ENCODE data around the gene NFAM1.

DNA sequence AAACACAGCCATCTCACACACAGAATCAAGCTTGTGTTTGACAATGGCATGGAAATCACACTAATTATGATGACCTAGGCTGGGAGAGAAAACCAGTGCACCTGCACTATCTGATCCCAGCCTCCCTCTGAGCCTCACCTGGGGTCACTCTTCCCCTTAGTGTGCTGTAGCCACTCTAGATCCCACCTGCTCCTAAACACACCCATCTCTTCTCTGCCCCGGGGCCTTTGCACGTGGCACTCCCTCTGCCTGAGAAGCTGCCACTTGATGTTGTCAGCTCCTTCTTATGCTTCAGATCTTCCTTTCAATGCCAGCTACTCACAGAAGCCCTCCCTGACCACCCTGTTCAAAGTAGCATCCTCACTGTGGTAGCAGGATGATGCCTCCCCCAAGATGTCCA lies 42.9 kb upstream of the NFAM1 start:
- TF ChIP-seq, protein P1, sequence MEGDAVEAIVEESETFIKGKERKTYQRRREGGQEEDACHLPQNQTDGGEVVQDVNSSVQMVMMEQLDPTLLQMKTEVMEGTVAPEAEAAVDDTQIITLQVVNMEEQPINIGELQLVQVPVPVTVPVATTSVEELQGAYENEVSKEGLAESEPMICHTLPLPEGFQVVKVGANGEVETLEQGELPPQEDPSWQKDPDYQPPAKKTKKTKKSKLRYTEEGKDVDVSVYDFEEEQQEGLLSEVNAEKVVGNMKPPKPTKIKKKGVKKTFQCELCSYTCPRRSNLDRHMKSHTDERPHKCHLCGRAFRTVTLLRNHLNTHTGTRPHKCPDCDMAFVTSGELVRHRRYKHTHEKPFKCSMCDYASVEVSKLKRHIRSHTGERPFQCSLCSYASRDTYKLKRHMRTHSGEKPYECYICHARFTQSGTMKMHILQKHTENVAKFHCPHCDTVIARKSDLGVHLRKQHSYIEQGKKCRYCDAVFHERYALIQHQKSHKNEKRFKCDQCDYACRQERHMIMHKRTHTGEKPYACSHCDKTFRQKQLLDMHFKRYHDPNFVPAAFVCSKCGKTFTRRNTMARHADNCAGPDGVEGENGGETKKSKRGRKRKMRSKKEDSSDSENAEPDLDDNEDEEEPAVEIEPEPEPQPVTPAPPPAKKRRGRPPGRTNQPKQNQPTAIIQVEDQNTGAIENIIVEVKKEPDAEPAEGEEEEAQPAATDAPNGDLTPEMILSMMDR (IDR thresholded peaks at IDR 0.05) = no peak
- TF ChIP-seq POLR2A (IDR thresholded peaks at IDR 0.05) = no peak
